ENCODE data around the gene SOX5. TPM values are rescaled to one million over a fixed set of nuclear protein-coding genes. Genes with fewer than 3 reads are reported as not detected.

SOX5 gene
- total RNA-seq, 4 donors from 2014 or later = 0.40 to 8.4 (median 2.2) TPM

- H3K9me3 ChIP-seq = no peaks in the 10 kb centered on the region
- intact Hi-C loops (cut with DNase I) = no loop called here
- peaks cover 0 to 19% (median 5%) of the 10 kb centered on the region in 3 donors for H3K4me1 ChIP-seq
- peaks cover 0 to 16% (median 0%) of the 10 kb centered on the region in 4 donors for H3K27me3 ChIP-seq
- H3K36me3 ChIP-seq = no peaks in the 10 kb centered on the region
- TF ChIP-seq CTCF (IDR thresholded peaks at IDR 0.05) = no peak
- TF ChIP-seq POLR2A (IDR thresholded peaks at IDR 0.05) = no peak
- no peak overlapping the region for H3K4me3 ChIP-seq
- no peak for DNase-seq
- no peak overlapping the region for H3K27ac ChIP-seq
These were observed 4.9 kb upstream of the SOX5 start for GRCh38 chr12:23954332-23954731.

GRCh38 chr12:23952071-23952470, 2.6 kb upstream of the SOX5 start:
- intact Hi-C loops (cut with DNase I) = no loop called here
- TF ChIP-seq CTCF (IDR thresholded peaks at IDR 0.05) (no peak), POLR2A (IDR thresholded peaks at IDR 0.05) (no peak)

GRCh38 chr12:23950775-23951451, 1.4 kb upstream of the SOX5 start:
- no peak for DNase-seq
- Histone ChIP-seq H3K4me1 (peaks cover 0 to 20% (median 5%) of the 10 kb centered on the region in 3 donors), H3K27ac (no peak overlapping the region), H3K9me3 (no peaks in the 10 kb centered on the region), H3K36me3 (no peaks in the 10 kb centered on the region), H3K27me3 (peaks cover 0 to 30% (median 0%) of the 10 kb centered on the region in 4 donors), H3K4me3 (peak overlapping the region in 3 of 4 donors; percentile 31 to 58 (median 33))
- intact Hi-C loops (cut with DNase I) = no loop called here
- TF ChIP-seq POLR2A (IDR thresholded peaks at IDR 0.05) = no peak
- TF ChIP-seq CTCF (IDR thresholded peaks at IDR 0.05) = no peak
- 22 to 36% methylated on average over 9 to 11 of the region's 11 CpGs for WGBS, 2 donors

More at GRCh38 chr12:23952071-23952470, 2.6 kb upstream of the SOX5 start:
- Histone ChIP-seq H3K36me3 (no peaks in the 10 kb centered on the region), H3K27ac (no peak overlapping the region), H3K4me1 (peaks cover 0 to 20% (median 5%) of the 10 kb centered on the region in 3 donors), H3K4me3 (no peak overlapping the region), H3K9me3 (no peaks in the 10 kb centered on the region), H3K27me3 (peaks cover 0 to 30% (median 0%) of the 10 kb centered on the region in 4 donors)
- WGBS, 2 donors = 83 to 90% methylated on average over 3 of the region's 3 CpGs
- no peak for DNase-seq

GRCh38 chr12:23950210-23950774, 822 bp upstream of the SOX5 start:
- intact Hi-C loops (cut with DNase I) = no loop called here
- Histone ChIP-seq H3K36me3 (no peaks in the 10 kb centered on the region), H3K27me3 (peaks cover 0 to 30% (median 0%) of the 10 kb centered on the region in 4 donors), H3K27ac (no peak overlapping the region), H3K4me1 (peaks cover 0 to 20% (median 5%) of the 10 kb centered on the region in 3 donors), H3K9me3 (no peaks in the 10 kb centered on the region), H3K4me3 (peak overlapping the region in 3 of 4 donors; percentile 31 to 58 (median 33))
- no peak for DNase-seq
- TF ChIP-seq POLR2A (IDR thresholded peaks at IDR 0.05) = no peak
- TF ChIP-seq CTCF (IDR thresholded peaks at IDR 0.05) = no peak
- WGBS, 2 donors = 3 to 5% methylated on average over 17 of the region's 17 CpGs

GRCh38 chr12:23948291-23948690, 1.2 kb downstream of the SOX5 start:
- Histone ChIP-seq H3K4me1 (peaks cover 0 to 20% (median 5%) of the 10 kb centered on the region in 3 donors), H3K27me3 (peaks cover 0 to 30% (median 0%) of the 10 kb centered on the region in 4 donors), H3K27ac (no peak overlapping the region), H3K9me3 (no peaks in the 10 kb centered on the region), H3K4me3 (no peak overlapping the region), H3K36me3 (no peaks in the 10 kb centered on the region)
- no peak for DNase-seq
- 75 to 92% methylated on average over 4 of the region's 4 CpGs for WGBS, 2 donors
- no peak for TF ChIP-seq CTCF (IDR thresholded peaks at IDR 0.05)
- TF ChIP-seq POLR2A (IDR thresholded peaks at IDR 0.05) = no peak
- intact Hi-C loops (cut with DNase I) = no loop called here

Data from esophagus squamous epithelium (tissue), 5 donors.